ENCODE measurements around the gene FADS2. TPM values are rescaled to one million over a fixed set of nuclear protein-coding genes. Genes with fewer than 3 reads are reported as not detected.

The FADS2 gene
- total RNA-seq, 1 experiment from 2014 or later: 54.8 TPM

DNA sequence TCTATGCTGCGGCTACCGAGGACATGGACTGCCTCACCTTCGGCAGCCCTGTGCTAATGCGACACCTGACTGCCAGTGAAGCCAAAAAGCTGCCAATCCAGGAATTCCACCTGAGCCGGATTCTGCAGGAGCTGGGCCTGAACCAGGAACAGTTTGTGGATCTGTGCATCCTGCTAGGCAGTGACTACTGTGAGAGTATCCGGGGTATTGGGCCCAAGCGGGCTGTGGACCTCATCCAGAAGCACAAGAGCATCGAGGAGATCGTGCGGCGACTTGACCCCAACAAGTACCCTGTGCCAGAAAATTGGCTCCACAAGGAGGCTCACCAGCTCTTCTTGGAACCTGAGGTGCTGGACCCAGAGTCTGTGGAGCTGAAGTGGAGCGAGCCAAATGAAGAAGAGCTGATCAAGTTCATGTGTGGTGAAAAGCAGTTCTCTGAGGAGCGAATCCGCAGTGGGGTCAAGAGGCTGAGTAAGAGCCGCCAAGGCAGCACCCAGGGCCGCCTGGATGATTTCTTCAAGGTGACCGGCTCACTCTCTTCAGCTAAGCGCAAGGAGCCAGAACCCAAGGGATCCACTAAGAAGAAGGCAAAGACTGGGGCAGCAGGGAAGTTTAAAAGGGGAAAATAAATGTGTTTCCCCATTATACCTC lies 32.1 kb upstream of the FADS2 start:
- DNase-seq (ENCODE audit: low spot score): no peak

DNA sequence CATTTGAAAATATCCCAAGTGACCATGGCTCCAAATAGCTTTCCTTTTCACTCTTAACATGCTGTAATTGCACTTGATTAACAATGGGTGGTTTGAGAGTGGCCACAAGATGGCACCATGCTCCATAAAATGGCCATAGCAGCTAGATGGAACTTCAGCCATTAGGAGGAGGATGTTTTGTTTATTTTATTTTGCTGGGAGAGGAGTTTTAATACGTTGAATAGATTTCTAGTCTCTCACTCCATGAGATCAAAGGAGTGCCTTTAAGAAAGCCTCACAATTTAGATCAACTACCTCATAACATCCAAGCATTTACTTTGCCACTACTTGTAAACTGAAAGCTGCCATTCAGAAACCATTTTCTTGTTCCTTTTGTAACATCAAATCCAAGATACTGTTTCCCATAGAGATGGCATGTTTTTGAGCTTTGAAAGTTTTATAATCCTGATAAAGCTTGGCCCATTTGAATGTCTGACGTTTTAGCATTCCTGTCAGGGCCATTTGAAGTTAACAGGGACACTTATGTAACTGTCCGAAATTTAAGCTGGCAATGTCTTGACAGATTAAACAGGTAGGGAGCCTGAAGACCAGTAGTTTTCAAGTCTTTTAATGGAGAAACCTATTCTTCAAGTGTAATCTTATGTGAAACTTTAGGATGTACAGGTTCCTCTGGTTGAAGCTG lies 30.7 kb upstream of the FADS2 start:
- DNase-seq (ENCODE audit: low spot score): peak; percentile 80

DNA sequence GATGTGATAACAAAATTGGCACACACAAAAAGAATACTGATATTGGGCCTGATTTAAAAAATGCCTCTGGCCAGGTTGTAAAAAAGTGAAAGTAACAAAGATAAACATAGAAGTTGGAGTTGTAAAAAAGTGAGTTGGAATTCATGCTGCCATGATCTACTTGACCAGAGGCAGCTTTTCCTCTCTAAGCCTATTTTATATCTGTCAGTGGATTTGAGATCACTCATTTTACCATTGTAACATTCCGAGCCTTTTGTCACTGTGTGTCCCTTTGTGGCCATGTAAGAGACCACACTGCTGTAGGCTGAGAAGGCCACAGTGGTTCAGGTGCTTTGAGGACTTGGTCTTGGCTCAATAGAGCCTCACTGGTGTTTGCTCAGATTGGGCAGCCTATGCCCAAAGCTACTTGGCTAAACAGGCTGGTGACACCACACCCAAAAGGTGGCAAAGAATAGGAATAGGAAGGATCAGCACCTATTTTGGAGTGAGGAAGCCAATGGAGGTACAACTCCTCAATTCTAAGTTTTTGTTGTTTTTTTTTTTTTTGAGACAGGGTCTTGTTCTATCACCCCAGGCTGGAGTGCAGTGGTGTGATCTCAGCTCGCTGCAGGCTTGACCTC lies 28.3 kb upstream of the FADS2 start:
- no peak for DNase-seq (ENCODE audit: low spot score)

DNA sequence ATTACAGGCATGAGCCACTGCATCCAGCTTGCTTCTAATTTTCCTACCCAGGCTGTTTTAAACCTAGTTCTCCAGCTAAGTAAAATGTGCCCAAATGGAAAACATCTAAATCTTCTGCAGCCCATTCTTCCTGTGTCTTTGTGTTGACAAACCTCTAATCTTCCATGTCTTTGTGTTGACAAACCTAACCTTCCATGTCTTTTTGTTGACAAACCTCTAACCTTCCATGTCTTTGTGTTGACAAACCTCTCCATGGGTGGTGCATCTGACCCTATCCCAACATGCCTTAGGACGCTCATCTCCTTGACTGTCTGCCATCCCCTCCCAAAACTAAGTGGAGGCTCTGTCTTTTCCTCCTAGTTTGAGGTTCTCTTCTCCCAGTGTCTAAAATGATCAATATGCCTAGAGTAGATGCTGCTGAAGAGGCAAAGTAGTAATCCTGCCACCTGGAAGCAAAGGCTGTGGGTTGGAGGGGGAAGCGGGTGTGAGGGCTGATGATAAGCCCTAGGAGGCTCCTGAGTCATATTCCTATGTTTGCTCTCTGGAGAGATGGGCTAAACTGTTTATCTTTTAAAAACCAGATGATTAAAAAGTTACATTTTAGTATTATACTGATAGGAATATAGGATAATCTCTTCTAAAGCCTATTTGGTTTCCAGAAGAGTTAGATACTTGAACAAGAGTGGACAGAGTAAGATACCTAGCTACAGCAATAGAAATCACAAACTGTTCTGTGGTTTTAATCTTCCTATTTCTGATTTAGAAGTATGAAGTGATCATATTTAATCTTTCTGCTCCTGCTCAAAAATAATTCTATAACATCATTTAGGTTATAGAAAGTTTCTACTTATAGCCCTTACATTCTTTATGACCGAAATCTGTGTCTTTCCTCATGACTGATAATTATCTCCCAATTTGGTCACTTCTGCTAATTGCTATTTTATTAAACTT lies 27.5 kb upstream of the FADS2 start:
- DNase-seq (ENCODE audit: low spot score): no peak

DNA sequence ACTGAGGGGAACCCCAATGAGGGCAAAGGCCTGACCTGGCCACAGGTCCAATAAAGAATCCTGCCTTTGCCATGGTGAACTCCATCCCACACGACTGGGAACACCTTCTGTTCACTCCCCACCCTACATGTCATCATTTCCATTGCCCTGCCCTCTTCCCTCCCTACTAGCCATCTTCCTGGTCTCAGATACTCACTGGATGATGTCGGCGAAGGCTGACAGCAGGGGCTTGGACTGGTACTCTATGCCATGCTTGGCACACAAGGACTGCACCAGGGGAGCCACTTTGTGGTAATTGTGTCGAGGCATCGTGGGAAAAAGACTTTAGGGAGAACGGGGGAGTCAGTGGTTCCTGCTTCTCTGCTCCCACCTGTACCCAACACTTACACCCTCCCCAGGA lies 25.5 kb upstream of the FADS2 start:
- DNase-seq (ENCODE audit: low spot score): no peak

DNA sequence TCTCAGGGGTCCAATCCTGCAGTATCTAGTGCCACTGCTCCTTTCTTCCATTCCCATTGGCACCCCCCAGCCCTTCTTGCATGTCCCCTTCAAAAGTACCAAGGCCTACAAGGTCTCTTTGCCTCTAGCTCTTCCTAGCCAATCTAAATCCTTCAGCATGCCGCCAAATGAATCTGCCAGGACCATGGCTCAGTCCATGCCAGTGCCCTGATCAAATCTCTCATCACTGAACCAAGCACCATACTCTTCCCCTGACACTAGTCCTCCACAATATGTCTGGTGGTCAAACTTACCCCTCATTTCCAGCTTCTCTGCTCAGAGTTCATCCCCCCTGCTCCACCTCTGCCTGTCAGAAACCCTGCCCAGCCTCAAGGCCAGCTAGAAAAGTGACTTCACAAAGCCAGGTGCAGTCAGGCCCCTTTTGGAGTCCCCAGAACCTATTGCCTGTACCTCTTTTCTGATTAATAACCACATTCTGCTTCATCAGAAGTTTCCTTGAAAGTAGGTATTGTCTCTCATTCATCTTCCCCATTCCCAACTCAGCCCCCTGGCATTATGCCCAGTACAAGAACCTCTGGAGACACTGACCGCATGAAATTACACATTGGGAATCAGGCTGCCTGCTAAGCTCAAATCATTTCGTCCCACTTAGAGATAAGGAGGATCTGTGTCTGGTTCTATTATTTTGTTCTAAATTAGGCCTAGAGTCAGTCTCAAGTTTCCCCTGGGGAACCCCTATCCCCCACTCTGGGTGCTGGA lies 24.0 kb upstream of the FADS2 start:
- no peak for DNase-seq (ENCODE audit: low spot score)

DNA sequence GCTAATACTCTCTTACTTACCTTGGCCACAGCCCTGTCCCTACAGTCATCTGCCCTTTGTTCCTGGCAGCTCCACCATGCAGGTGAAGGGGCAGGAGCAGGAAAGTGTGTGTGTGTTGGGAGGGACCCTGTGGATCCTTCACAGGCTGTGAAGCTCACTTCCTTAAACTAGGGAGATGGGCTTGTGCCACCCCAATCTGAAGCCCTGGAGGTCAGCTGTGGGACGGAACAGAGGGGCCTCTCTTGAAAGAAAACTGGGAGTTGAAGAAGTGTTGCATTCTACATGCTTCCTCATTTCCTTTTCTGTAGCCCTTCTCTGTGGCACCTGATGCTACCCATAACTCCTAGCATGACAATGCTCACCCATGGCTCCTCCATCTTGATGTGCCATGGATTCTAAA lies 23.0 kb upstream of the FADS2 start:
- no peak for DNase-seq (ENCODE audit: low spot score)

DNA sequence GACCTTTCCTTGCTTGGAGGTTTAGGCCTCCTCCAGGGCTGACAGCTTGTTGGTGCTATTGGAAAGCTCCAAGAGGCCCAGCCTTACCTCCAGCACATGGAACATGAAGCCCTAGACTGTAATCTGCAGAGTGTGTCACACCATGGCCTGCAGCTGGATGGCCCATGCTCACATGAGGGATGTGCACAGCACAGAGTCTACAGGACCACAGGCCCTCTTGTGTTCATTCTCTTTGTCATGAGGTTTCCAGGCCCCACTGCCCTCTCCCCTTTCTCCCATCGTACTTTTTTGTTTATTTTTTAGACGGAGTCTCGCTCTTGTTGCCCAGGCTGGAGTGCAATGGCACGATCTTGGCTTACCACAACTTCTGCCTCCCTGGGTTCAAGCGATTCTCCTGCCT lies 21.3 kb upstream of the FADS2 start:
- DNase-seq (ENCODE audit: low spot score): no peak

DNA sequence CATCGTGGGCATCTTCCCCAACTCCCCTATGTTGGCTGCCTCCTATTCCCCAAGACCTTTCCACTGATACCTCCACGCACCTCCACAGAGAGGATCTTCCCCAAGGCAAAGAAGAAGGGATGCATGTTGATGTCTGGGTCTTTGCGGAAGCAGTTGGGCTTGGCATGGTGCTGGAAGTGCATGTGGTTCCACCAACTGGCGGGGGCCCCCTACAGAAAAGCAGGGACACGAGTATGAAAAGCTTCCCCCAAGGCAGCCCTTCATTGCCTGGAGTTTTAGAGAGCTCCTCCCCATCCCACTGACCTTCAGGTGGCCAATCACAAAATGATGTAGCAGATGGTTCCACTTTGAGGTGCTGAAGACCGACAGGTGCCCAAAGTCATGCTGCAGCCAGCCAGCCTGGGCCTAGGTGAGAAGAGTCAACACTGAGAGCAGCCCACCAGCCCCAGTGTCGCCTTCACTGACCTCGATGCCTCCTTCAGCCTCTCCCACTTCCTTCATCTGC lies 17.4 kb upstream of the FADS2 start:
- DNase-seq (ENCODE audit: low spot score): no peak

DNA sequence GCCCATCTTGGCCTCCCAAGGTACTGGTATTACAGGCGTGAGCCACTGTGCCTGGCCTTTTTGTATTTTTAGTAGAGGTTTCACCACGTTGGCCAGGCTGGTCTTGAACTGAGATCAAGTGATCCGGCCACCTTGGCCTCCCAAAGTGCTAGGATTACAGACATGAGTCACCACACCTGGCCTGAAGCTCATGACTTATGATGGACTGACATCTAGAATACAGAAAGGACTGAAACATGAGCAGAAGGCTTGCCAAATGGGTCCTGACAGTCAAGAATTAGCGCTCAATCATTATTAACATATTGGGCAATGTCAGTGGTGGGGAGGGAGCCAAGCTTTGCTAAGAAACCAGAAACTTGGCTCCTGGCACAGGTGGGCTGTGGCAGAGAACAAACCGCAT lies 16.3 kb upstream of the FADS2 start:
- no peak for DNase-seq (ENCODE audit: low spot score)

DNA sequence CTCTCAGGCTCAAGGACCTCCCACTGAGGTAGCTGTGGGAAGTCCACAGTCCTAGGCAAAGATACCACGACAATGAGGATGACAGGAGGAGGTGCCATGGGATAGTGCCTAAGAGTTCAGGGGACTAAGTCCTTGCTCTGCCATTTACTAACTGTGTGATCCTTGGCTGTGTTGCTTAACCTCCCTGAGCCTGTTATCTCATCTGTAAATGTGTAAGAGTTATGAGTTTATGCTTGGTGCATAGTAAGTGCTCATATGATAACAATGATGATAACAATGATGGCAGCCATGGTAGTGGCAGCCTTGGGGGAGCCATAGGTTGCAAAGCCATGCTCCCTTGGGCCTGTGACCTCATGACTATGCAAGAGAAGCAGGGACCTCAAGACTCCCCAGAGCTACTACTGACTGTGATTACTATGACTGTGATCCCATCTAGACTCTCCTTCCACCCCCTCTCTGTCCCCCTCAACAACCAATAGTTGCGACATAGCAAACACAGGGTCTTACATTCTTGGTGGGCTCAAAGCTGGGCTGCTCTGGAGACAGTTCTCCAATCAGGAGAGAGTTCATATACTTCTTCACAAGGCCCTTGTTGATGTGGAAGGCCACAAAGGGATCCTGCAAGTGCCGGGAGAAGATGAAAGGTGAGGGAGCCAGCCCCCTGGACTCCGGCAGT lies 15.2 kb upstream of the FADS2 start:
- DNase-seq (ENCODE audit: low spot score): no peak

DNA sequence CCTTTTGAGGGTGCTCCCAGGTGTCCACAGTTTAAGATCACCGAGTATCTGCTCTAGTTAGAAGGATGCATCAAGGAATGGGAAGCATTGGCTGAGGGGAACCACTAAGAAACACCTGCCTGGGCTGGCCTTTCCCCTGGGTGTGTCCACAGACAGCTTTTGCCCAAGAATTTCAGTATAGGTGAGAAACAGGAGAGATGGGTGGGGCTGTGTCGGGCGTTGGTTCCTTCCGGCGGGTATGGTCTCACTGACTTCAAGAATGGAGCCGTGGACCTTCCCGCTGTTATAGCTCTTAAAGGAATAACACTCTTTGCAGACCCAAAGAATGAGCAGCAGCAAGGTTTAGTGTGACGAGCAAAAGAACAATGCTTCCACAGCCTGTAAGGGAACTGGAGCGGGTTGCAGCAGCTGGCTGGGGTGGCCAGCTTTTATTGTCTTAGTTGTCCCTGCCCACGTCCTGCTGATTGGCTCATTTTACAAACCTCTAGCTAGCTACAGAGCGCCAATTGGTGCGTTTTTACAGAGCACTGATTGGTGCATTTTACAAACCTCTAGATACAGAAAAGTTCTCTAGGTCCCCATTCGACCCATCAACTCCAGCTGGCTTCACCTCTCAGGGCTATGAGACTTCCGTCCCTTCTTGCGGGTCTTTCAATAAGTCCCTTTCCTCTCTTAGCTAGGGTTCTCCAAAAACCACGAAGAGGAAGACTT lies 13.7 kb upstream of the FADS2 start:
- DNase-seq (ENCODE audit: low spot score): no peak

DNA sequence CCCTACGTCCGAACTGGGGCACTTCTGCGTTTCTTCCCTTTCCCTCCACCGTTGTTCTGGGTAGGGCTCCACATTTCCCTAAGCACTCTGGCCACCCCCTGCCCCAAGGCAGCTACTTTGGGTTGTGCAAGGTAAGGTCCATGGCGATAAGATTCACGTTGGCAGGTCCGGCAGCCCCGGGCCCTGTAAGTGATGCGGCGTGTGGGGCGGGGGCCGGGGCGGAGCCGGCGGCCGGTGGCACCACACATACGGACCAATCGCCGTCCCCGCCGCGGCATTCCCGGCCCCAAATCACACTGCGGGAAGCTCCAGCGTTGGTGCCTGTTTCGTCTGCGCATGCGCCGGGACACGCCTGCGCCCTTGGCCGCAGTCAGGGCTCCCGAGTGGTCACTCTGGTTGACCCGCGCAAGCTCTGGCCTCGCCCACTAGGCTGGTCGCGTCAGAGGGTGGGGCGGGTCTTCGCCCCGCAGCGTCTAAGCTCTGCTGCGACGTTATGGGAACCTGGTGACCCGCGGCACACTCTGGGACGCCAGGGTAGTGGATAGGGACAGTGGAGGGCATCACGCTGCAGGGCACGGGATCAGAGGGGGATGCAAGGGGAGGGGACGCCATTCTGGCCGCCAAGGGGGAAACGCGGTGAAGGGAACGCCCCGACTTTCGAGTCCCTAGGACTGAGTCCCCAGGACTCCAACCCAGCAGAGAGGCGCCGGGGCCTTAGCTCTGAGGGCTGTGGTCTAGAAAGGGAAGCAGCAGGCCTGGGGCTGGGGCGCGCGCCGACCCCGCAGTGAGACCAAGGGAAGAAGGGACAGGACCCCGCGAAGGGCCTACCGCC lies 12.9 kb upstream of the FADS2 start:
- peak; percentile 78 for DNase-seq (ENCODE audit: low spot score)

DNA sequence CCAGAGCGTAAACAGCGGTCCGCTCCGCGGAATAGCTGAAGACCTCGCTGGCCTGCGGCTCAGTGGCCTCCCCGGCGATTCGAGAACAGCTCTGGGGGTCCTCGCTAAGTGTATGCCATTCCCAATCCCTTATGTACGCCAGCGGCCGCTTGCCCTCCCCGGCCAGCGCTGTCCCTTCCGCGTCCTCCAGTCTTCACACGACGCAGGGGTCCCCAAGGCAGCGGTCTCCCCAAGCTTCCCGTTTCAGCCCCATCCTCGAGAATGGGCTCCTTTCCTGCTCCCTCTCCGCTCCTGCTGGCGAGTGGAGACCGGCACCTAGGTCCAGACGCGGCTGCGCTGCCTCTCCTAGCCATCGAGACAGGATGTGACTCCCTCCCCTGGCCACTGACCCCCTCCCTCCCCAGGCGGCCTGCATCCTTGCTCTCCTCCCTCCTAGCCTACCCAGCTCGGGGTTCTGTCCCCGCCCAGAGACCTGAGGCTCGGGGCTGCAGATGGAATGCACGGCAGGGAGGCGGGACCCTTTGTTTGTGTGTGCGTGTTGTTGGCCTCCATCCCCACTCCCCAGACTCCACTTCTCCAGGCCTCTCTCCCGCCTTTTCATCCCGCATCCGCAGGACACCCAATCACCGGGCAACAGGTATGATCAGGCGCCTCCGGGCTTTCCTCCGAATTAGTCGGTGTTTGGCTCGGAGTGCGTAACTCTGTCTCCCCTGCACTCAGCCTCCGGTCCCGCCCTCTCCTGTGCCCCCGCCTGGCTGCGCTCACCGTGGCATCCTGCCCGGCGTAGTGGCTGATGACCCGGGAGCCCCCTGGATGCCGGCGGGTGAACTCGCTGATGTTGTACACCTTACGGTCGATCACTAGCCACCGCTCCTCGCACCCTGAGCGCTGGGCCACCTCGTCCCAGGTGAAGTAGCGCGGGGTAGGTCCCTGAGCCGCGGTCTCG lies 12.0 kb upstream of the FADS2 start:
- DNase-seq (ENCODE audit: low spot score): peak; percentile 72

DNA sequence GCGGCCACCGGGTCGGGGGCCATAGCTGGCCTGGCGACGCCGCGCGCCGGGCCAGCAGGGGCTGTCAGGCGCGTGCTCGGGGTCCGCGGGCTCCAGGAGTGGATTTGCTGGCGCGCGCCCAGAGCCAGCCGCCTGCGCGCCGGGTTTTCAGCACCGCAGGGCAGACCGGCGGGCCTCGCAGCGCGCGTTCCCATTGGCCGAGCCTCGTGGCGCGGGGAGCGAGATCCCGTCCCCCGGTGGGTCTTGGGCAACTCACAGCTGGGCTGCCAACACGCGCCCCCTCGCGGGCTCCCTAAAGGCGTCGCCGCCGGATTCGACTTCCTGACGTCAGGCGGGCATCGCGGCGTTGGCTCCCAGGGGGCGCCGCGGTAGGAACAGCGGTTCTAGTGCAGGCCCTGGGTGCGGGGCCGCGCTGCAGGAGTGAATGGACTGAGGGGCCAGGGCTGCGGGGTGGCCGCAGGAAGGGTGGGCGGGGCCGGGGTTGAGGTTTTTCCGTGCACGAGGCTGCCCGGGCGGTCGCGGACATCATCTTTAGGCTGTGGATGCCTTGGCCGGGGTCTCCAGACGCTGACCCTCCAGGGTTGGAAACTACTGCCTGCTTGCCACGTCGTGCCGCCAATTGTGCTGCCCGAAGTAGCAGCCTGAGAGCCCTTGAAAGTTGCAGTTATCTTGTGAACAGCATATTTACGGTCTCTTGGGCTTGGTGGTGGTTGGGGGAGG lies 11.2 kb upstream of the FADS2 start, which contains the start of gene FADS1:
TSS of gene FADS1 (minus strand) at position 268 of the 720 bp plus-strand sequence. CDS start at position 194, 74 bp downstream.
- DNase-seq (ENCODE audit: low spot score): peak; percentile 93

DNA sequence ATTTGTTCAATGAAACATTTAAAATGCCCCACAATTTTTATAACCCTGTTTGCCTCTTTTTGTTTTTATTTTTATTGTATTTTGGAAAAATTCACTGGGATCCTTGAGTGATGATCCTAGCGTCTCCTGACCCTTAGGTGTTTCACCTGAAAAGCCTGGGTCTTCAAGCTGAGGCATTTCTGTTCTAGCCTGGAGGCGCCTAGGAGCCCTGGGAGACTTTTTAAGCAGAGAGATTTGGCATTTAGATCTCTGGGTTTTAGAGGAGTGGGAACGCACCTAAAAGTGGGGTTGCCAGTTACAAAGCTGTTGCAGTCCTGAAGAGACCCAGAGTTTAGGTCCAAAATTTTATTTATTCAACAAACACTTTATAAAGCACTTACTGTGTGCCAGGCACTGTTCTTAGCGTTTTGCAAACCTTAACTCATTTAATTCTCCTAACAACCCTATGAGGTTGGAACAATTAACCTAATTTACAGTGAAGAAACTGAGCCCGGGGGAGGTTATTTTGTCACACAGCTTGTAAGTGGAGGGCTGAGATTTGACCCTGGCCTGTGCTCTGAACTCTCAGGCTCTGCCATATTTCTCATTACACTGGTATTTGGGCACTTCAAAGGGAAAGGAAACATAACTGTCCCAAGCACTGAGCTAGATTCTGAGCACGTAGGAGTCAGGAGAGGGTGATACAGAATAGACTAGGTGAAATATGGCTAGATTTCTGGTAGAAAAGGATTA lies 10.5 kb upstream of the FADS2 start:
- DNase-seq (ENCODE audit: low spot score): no peak
